Measurements from ENCODE around the gene PSD4. TPM values are rescaled to one million over a fixed set of nuclear protein-coding genes. Genes with fewer than 3 reads are reported as not detected.

Gene PSD4
- total RNA-seq, 2 donors from 2014 or later, result 5.2 to 13.3 TPM

DNA sequence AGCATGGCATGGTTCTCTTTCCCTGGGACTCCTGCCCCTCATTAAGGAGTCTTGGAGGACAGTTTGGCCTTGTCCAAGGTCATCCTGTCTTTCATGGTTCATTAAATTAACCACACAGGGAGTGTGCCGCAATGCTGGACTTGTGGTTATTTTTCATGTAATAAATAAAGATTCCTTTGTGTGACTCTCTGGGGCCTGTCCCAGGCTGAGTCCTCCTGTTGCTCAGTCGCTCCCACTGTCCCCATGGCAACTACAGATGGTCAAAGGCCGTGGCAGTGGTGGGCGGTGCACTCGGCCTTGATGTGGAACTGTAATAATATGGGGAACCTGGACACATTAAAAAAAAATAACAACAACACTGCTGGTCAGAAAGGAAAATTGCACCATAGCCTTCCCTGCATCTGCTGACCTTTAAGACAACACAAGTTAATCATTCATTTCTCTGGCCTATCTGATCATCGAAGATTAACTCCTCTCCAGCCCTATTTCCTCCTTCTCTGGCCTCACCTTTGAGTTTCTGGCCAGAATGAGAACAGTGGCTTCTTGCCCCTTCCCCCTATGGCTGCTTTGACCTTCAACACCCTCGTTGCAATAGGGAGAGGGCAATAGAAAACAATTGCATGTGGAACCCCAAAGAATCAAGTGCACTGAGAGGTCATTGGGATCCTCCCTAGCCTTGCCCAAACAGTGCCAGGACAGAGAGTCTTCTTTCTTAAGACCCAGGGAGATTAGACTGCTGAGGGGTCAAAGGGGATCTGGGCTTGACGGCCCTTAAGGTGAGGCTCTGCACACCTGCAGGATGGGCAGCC lies 44.7 kb downstream of the PSD4 start:
- peaks cover 31% of the 10 kb centered on the region for H3K4me1 Mint-ChIP-seq
- WGBS, 2 experiments (ENCODE audit: insufficient coverage in 1 of 2, insufficient read length in 1 of 2), result 73 to 93% methylated on average over 3 to 8 of the region's 8 CpGs
- TF ChIP-seq, protein P1, sequence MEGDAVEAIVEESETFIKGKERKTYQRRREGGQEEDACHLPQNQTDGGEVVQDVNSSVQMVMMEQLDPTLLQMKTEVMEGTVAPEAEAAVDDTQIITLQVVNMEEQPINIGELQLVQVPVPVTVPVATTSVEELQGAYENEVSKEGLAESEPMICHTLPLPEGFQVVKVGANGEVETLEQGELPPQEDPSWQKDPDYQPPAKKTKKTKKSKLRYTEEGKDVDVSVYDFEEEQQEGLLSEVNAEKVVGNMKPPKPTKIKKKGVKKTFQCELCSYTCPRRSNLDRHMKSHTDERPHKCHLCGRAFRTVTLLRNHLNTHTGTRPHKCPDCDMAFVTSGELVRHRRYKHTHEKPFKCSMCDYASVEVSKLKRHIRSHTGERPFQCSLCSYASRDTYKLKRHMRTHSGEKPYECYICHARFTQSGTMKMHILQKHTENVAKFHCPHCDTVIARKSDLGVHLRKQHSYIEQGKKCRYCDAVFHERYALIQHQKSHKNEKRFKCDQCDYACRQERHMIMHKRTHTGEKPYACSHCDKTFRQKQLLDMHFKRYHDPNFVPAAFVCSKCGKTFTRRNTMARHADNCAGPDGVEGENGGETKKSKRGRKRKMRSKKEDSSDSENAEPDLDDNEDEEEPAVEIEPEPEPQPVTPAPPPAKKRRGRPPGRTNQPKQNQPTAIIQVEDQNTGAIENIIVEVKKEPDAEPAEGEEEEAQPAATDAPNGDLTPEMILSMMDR (conservative IDR thresholded peaks at IDR 0.05), result no peak

DNA sequence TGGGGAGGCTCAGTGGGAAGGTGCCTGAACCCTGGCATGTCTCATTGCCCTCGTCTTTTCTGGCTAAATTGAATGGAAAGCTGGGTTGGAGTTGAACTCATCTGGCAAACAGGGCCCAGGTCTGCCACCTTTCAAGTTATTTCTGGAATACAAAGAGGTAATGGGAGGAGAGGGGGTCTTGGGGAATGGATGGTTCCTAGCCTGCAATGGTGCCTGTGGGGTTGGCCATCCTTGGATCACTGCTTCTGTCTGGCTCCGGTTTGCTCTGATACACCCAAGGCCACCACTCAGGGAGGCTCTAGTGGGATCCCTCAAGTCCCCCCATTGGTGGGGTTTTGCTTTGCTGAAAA lies 45.3 kb downstream of the PSD4 start:
- Mint-ChIP-seq H3K4me1 (peaks cover 31% of the 10 kb centered on the region), H3K9me3 (no peaks in the 10 kb centered on the region), H3K27ac (no peak overlapping the region), H3K36me3 (ENCODE audit: low read depth) (no peaks in the 10 kb centered on the region), H3K4me3 (no peak overlapping the region), H3K27me3 (ENCODE audit: insufficient read depth) (no peaks in the 10 kb centered on the region)
- H3K9ac ChIP-seq (ENCODE audit: extremely low read depth, low read length, poor library complexity, severe bottlenecking), result no peak overlapping the region
- no peaks in the 10 kb centered on the region for H3K9me3 ChIP-seq (ENCODE audit: control insufficient read depth, low read length)
- no peak overlapping the region for H3K27ac ChIP-seq (ENCODE audit: low read depth, low read length)
- no peak for DNase-seq
- peaks cover 11% of the 10 kb centered on the region for H3K4me1 ChIP-seq (ENCODE audit: control insufficient read depth, insufficient read depth, low read length)
- H3K36me3 ChIP-seq (ENCODE audit: control insufficient read depth, insufficient read depth, low read length), result no peaks in the 10 kb centered on the region
- H3K4me3 ChIP-seq (ENCODE audit: low read length), result no peak overlapping the region
- no peaks in the 10 kb centered on the region for H3K27me3 ChIP-seq (ENCODE audit: control insufficient read depth, insufficient read depth, low read length, poor library complexity, severe bottlenecking)
- TF ChIP-seq, protein P1 (conservative IDR thresholded peaks at IDR 0.05), result no peak
- 94 to 100% methylated on average over 1 to 2 of the region's 2 CpGs for WGBS, 2 experiments (ENCODE audit: insufficient coverage in 1 of 2, insufficient read length in 1 of 2)

More for the DNA sequence above, 44.7 kb downstream of the PSD4 start:
- H3K4me3 ChIP-seq (ENCODE audit: low read length), result no peak overlapping the region
- no peak overlapping the region for H3K9ac ChIP-seq (ENCODE audit: extremely low read depth, low read length, poor library complexity, severe bottlenecking)
- Mint-ChIP-seq H3K36me3 (ENCODE audit: low read depth) (no peaks in the 10 kb centered on the region), H3K27ac (no peak overlapping the region), H3K4me3 (no peak overlapping the region), H3K27me3 (ENCODE audit: insufficient read depth) (no peaks in the 10 kb centered on the region), H3K9me3 (no peaks in the 10 kb centered on the region)
- H3K9me3 ChIP-seq (ENCODE audit: control insufficient read depth, low read length), result no peaks in the 10 kb centered on the region
- no peaks in the 10 kb centered on the region for H3K27me3 ChIP-seq (ENCODE audit: control insufficient read depth, insufficient read depth, low read length, poor library complexity, severe bottlenecking)
- H3K4me1 ChIP-seq (ENCODE audit: control insufficient read depth, insufficient read depth, low read length), result peaks cover 11% of the 10 kb centered on the region
- DNase-seq, result peak; percentile 37
- H3K36me3 ChIP-seq (ENCODE audit: control insufficient read depth, insufficient read depth, low read length), result no peaks in the 10 kb centered on the region
- H3K27ac ChIP-seq (ENCODE audit: low read depth, low read length), result peak overlapping the region; percentile 32

DNA sequence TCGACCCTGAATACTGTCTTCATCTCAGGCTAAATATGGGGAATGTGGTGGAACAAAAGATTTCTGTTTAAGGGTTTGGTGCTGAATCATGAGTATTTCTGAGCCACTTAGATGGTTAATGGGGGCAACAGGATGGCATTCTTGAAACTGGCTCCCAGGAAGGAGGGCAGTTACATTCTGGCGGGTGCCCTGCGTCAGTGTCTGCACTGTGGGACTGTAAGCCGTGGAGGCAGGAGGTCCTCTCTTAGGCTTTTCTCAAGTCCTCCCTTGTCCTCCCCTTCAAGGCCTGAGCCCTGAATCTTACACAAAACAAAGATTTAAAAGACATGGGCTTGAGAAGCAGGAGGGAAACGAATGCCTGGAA lies 45.7 kb downstream of the PSD4 start:
- no peaks in the 10 kb centered on the region for H3K9me3 Mint-ChIP-seq
- H3K4me3 Mint-ChIP-seq, result no peak overlapping the region
- H3K4me3 ChIP-seq (ENCODE audit: low read length), result no peak overlapping the region
- no peaks in the 10 kb centered on the region for H3K9me3 ChIP-seq (ENCODE audit: control insufficient read depth, low read length)
- no peak overlapping the region for H3K27ac Mint-ChIP-seq
- peaks cover 31% of the 10 kb centered on the region for H3K4me1 Mint-ChIP-seq
- H3K27me3 ChIP-seq (ENCODE audit: control insufficient read depth, insufficient read depth, low read length, poor library complexity, severe bottlenecking), result no peaks in the 10 kb centered on the region
- peaks cover 11% of the 10 kb centered on the region for H3K4me1 ChIP-seq (ENCODE audit: control insufficient read depth, insufficient read depth, low read length)
- H3K9ac ChIP-seq (ENCODE audit: extremely low read depth, low read length, poor library complexity, severe bottlenecking), result no peak overlapping the region
- 94 to 100% methylated on average over 3 to 5 of the region's 5 CpGs for WGBS, 2 experiments (ENCODE audit: insufficient coverage in 1 of 2, insufficient read length in 1 of 2)
- no peaks in the 10 kb centered on the region for H3K27me3 Mint-ChIP-seq (ENCODE audit: insufficient read depth)
- H3K36me3 ChIP-seq (ENCODE audit: control insufficient read depth, insufficient read depth, low read length), result no peaks in the 10 kb centered on the region
- H3K27ac ChIP-seq (ENCODE audit: low read depth, low read length), result no peak overlapping the region
- no peak for DNase-seq
- H3K36me3 Mint-ChIP-seq (ENCODE audit: low read depth), result no peaks in the 10 kb centered on the region
- TF ChIP-seq, protein P1 (conservative IDR thresholded peaks at IDR 0.05), result no peak
